Colon (tissue), 2 donors: ENCODE results near the gene HACL1.
"Not testable (repeated sequence)": the region's sequence is repeated elsewhere in the genome, so short reads cannot be mapped to it uniquely, and the experiment has no call there.

Experiments
- FAIRE-seq: peaks from 2 replicates; lab custom pipeline; 2012; peaks lifted over from hg19 to GRCh38; lab: Jason Lieb, UNC
- donor health status: control.
- donor health status: control.

HACL1 gene

GRCh38 chr3:15579051-15579450, 22.3 kb downstream of the HACL1 start:
- FAIRE-seq = peak; percentile 21

- FAIRE-seq = no peak
Observed at GRCh38 chr3:15578289-15578867, 23.0 kb downstream of the HACL1 start.

- peak; percentile 28 for FAIRE-seq
Observed at GRCh38 chr3:15576475-15576874, 24.9 kb downstream of the HACL1 start.

DNA sequence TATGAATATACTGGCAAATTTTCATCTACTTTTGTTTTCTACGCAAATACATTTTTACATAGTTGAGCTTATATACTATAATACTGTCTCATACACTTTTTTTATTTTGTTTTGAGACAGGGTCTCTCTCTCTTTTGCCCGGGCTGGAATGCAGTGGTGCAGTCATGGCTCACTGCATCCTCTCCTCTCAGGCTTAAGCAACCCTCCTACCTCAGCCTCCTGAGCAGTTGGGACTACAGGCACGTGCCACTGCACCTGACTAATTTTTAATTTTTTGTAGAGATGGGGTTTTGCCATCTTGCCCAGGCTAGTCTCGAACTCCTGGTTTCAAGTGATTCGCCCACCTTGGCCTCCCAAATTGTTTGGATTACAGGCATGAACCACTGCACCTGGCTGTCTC, 25.9 kb downstream of the HACL1 start:
- no peak for FAIRE-seq

- FAIRE-seq = no peak
Observed at GRCh38 chr3:15572138-15572537, 29.2 kb downstream of the HACL1 start.

DNA sequence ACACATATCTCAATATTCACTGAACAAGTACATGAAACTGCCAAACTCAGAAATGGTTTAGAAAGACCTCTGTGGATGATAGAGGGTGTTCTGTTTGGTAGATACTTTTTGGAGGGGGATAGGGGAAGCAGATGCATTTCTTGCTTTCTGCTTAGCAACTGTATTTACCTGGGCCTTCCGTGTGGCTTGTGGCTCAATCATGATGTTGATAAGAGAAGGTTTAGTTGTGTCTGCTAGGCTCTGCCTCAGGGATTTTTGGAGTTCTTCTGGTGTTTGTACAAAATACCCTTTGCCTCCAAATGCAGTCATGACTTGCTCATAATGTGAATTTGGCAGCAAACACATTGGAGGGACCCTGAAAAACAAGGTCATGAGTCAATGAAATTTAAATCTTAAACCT, 38.2 kb downstream of the HACL1 start:
- no peak for FAIRE-seq

DNA sequence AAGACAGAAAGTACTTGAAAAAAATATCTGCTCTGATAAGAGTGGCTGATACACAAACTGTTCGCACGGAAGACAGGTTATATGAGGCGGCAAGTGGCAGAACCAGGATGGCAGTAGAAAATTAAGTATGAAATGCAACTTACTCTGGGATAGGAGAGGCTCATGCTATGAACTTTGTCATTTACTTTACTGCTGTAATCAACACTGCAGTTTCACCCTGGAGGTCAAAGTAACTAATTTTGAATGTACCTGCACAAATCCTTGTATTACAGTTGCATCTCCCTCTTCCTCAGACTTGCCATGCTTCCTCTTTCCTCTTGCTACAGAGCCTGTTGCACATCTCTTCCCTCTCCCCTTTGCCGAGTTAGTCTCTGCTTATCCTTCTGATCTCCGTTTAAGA, 38.8 kb downstream of the HACL1 start:
- FAIRE-seq = no peak

DNA sequence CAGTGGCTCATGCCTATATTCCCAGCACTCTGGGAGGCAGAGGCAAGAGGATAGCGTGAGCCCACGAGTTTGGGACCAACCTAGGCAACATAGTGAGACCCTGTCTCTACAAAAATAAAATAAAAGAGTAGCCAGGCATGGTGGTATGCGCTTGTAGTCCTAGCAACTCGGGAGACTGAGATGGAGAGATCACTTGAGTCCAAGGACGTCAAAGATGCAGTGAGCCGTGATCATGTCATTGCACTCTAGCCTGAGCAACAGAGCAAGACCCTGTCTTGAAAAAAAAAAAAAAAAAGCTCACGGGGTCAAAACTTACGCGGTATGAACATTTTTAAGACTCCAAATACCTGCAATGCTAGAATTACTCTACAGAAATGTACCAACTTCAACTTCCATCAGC, 42.8 kb downstream of the HACL1 start:
- no peak for FAIRE-seq

- no peak for FAIRE-seq
Observed at GRCh38 chr3:15557511-15557946, 43.8 kb downstream of the HACL1 start.

DNA sequence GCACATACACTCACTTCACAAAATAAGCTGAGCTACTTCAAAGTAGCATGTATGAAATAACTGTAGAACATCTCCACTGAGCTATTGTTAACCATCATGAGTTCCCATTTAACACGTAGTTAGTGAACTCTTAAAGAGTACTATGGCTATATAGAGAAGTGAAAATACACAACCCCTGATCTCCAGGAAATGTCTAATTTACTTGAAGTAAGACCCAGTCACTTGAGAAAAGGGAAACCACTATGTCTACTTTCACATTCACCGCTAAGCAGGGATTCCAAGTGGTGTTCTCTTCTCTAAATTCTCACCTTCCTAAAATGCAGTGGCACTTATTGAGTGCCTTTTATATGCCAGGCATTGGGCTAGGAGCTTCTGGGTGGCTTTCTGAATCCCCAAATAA, 44.9 kb downstream of the HACL1 start:
- FAIRE-seq = no peak

DNA sequence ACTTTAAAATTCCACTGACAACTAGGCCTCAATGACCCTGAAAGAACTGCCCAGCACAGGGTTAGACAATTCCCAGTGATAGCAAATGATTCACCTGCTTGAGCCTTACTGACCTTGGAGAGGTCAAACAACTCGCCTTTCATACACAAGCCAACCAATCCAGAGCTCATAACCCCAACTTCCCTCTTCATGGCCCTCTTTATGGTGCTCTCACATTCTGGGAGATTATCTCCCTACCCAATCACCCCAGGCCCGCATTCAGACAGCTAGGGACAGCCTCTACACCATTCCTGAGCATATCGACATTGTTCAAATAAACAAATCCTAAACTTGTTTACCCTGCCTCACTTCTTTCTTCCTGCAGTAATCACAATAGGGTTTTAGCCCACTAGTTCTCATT, 47.6 kb downstream of the HACL1 start:
- no peak for FAIRE-seq

GRCh38 chr3:15551902-15552301, 49.5 kb downstream of the HACL1 start:
- no peak for FAIRE-seq

GRCh38 chr3:15549846-15550245, 51.5 kb downstream of the HACL1 start:
- no peak for FAIRE-seq

GRCh38 chr3:15542614-15543013, 58.8 kb downstream of the HACL1 start:
- no peak for FAIRE-seq

- FAIRE-seq = no peak
Observed at GRCh38 chr3:15541371-15541770, 60.0 kb downstream of the HACL1 start.

DNA sequence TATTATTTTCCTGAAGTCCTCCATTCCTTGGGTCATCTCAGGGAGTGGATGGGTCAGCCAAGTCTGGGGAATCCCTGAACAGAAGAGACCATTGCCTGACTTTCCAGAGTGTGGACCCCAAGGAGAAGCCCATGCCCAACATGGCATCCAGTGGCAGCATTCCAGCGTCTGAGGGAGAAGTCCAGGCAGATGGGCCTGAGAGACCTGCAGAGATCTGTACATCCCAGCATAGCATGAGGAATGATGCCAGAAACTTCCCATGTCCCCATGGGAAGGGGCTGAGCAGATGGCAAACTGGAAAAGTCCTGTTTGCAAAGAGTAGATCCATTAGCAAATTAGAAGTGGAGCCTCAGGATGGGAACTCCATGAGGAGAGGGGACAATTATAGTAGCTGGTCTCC, 62.3 kb downstream of the HACL1 start:
- FAIRE-seq = no peak

DNA sequence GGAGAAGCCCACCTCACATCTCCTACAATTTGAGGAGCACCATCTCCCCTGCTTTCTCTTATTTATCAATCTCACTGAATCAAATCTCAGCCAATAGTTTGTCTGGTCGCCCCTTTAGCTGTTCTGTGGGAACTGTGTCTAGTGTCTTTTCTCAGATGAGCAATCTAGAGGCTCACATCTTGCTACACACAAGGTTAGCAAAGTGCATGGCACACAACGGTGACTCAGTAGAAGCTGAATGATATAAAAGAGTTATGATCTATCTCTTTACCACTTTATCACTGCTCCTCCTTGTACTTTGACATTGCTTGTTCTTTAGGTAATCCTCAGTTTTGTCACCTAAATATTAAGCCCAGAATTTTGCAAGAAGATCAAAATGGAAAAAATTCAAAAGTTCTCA, 63.0 kb downstream of the HACL1 start:
- no peak for FAIRE-seq

- FAIRE-seq = no peak
Observed at GRCh38 chr3:15536856-15537255, 64.5 kb downstream of the HACL1 start.

DNA sequence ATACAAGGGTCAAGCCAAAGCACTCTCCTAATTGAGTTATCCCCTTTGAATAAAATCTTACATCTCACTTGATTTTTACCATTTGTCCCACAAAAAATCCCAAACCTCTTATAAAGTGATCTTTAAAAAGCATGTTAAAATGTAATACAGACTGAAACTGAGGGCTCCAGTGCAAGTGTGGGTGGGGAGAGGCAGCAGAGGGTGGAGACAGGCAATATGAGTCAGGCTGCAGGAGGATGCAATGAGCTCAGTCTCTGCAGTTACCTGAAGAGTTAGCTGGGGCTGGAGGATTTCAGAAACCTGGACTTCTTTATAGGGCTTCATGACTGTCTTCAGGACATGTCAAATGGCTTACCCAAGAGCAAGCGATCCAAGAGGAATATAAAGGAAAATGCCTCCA, 65.6 kb downstream of the HACL1 start:
- FAIRE-seq = no peak

DNA sequence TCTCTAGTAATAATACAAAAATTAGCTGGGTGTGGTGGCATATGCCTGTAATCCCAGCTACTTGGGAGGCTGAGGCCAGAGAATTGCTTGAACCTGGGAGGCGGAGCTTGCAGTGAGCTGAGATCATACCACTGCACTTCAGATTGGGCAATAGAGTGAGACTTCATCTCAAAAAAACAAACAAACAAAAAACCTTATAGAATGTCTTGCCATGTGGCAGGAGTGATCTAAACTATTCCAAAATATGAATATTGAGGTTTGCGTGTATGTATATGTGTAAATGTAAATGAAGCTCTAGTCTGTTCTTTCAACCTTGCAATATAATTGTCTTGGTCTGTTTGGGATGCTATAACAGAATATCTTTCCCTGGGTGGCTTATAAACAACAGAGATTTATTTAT, 68.8 kb downstream of the HACL1 start:
- FAIRE-seq = not testable (repeated sequence)

GRCh38 chr3:15531346-15531745, 70.0 kb downstream of the HACL1 start:
- FAIRE-seq = no peak

DNA sequence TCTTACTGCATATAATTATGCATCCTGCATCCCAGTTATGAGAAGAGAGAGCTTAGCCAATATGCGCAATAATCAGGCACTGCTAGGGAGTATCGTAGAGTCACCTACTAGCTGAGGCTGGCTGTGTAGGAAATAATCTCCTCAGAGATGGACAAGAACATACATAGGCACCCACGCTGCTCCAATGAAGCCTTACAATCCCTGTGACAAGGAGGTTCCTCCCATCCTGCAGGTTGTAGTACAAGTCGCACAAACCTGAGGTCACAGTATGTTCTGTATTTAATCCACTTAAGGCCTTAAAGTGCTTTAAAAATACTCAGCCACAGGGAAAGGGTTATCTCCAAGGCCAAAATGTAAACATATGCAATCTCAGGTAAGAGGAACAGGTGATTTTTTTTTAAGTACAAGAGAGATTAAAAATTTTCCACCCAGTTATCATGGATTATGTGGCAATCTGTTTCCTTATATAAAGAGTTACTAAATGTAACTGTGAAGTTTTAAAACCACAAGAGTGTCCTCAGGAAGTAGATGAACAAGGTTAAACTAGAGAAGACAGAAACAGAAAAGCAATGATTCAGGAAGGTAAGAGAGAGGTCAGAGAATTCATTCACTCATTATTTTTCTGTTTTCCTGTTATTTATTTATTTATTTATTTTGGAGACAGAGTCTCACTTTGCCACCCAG, 72.4 kb downstream of the HACL1 start:
- FAIRE-seq = no peak

DNA sequence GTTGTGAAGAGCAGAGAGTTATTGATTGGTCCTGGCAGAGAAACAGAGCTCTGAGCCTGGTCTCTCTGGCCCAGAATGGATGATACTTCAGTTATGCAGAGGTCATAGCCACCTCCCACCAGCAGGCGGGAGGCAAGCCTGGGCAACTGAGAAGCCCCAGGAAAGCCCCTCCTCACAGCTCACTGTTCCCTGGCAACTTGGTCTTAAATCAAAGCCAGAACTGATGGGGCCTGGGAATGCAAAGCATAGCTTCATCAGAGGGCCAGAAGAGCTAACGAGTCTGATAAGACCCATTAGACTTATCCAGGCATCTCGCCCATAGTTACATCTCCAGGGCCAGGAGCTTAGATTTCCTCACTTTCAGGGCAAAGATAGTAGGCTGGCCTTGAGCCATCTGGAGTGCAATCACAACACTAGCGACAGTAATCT, 74.3 kb downstream of the HACL1 start:
- no peak for FAIRE-seq

DNA sequence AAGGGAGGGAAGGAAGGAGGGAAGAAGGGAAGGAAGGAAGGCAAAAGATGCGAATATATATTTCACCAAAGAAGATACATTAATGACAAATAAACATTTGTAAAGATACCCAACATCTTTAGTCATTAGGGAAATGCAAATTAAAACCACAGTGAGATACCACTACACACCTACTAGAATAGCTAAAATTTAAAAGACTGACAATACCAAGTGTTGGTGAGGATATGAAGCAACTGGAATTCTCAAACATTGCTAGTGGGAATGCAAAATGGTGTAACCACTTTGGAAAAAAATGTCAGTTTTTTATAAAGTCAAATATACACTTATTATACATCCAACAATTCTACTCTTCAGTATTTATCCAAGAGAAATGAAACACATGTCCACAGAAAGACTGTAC, 75.6 kb downstream of the HACL1 start:
- FAIRE-seq = no peak
